ENCODE data around the gene ARL3.

DNA sequence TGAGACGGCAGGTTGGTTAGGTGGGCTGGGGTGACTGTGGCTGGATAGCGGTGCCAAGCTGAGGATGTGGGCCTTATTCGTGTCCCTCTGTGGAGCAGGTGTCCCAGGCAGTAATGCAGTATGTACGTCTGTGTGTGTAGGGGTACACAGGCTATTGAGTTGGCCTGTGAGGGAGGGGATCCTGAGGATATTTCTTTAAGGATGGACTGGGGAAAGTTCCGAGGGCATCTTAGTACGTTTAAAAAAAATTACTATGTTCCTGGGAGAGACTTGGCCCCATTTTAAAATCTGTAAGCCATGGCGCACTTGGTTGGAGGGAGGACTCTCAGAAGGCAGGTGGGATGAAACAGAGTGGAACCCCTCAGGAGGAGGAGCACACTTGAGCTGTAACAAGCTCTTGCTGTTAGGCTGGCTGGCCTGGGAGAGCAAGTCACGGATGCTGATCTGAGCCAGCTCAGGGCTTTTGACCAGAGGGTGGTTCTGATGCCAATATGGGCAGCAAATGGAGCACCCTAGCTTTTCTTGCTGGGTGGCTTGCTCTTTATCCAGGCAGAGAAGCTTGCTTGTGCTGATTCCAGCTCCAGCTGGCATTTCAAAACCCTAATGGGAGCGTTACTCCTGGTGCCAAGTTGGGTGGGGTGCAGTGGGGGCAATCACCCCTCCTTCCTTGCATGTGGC is 30.3 kb upstream of the ARL3 start:
- TF ChIP-seq CTCF (IDR thresholded peaks at IDR 0.05) (no peak), ZFX (IDR thresholded peaks at IDR 0.05; ENCODE audit: borderline replicate concordance) (no peak)
